Measurements from ENCODE around the gene ESF1.
"Not testable (repeated sequence)": the region's sequence is repeated elsewhere in the genome, so short reads cannot be mapped to it uniquely, and the experiment has no call there.

ESF1 gene

DNA sequence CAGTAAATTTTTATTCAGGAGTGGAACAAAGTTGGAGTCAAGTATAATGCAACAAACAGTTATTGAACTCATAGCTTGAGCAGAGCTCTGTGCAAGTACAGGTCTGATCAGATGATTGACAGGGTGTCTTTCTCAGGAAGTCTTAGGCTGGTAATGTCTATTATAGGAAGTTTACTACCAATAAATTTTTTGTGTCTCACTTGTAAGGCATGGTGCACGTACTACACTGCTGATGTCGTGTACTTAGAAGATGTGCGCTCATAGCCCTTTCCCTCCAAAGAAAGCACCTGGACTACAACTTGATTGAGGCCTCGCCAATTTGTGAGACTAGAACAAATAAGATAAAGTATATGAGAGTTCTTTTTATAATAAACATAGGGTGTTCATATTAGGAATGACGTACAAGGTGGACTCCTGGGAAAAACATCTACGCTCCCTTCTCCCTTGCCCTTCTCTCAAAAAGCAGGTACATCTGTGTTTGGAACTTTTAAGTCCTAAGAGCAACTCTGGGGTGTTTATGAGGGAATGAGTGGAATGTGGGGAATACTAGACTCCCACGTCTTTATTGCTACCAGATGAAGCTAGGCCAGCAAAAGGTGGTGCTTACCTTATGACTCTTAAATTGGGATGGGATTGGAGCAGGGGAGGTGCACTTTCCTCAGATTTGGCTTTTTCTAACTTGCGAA lies 1.6 kb upstream of the ESF1 start:
- no peak for DNase-seq

DNA sequence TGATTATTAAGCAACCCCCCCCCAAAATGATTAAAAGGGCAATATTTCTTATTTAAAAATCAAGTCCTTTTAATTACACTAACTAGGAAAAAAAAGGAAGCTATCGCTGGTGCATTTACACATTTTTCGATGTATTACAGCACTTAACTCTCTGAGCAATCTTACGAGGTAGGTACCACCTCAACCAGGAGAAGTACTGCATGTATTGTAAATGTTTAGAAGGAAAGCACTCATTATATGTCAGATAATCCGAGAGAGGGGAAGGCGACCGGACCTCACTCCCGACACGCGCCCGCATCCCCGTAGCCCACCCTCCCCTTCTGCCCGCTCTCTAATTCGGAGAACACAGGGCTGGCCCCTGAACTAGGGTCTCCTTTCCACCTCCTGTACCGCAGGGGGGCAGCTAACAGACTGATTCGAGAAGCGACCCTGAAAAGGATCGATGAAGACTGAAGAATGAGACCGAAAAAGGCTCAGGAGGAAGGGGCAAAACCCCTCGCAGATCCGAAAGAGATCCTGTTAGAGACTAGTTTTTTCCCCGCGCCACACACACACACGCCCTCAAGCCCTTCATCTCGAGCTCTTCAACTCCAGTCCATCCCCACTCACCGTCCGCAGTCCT lies 337 bp downstream of the ESF1 start:
- no peak for DNase-seq

- DNase-seq: no peak
Measured at GRCh38 chr20:13783528-13783927, 1.2 kb downstream of the ESF1 start.

GRCh38 chr20:13778827-13779226 lies 5.9 kb downstream of the ESF1 start:
- DNase-seq: no peak

DNA sequence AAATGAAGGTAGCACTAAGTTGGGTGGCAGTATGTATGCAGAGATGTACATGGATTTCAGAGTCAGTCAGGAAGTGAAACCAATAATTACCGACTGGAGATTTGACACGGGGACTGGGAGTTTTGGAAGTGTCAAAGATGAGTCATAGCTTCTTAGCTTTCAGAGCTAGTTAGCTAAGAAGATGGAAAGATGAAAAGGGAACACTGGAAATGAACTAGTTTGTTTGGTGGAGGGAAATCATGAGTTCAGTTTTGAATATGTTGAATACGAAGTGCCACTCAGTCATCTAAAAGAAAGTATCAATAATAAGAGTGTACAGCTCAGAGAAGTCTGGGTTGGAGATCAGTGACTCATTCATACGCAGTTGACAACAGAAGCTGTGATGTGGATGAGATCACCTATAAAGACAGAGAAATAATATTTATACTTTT lies 7.5 kb downstream of the ESF1 start:
- DNase-seq: no peak

GRCh38 chr20:13775867-13776266 lies 8.9 kb downstream of the ESF1 start:
- DNase-seq: no peak

DNA sequence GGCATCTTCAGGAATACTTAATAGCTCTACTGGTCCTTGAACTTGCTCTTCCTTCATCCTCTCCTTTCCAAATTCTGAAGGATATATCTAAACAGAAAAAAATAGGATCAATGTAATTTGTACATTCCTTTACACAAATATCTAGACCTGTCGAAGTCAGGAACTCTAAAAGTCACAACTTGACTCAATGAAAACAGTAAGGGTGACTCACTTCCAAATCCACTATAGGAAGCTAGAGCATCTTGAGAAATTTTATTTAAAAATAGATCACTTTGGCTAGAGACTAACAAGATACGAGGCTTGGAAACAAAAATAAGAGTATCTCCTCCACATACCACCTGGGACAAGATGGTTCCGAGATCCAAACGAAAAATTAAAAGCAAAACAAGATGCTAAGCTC lies 12.2 kb downstream of the ESF1 start:
- DNase-seq: no peak

DNA sequence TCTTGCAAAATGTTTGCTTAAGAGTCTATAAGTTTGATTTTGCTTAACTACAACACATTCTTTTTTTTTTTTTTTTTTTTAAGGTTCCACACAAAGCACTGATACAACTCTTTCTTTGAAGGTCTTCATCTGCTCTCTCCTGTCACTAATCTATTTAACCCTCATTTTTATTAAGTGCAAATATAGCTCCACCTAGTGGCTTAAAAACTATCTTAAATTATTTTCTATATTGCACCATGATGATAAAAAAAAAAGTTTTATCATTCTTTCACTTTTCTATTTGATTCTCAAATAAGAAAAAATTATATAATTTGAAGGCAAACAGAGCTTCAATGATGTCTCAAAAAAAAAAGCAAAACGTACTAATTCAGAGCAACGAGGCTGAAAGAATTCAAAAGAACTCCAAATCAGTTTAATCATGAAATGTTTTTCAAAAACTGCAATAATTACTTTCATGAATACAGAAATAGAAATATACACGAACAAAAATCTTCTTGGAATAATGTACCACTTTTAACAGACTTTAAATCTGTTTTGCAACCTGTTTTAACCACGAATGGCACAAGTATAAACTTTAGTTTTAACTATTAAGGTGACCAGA lies 12.8 kb downstream of the ESF1 start:
- no peak for DNase-seq

DNA sequence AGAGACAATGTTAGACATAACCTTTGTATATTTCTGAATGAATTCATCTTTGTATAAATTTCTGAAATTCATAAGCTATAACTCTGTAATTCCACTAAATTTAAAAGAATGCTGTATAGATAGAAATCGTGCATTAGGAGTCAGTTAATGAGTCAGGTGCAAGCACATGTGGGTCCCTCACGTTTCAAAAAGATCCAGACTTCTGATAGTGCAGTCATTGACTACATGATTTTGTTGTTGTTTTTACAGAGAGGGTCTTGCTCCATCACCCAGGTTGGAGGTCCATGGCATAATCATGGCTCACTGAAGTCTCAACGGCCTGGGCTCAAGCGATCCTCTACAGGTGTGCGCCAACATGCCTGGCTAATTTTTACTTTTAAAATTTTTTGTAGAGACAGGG lies 14.6 kb downstream of the ESF1 start:
- DNase-seq: no peak

GRCh38 chr20:13765868-13766416 lies 18.8 kb downstream of the ESF1 start:
- no peak for DNase-seq

- DNase-seq: no peak
Measured at GRCh38 chr20:13765299-13765698, 19.4 kb downstream of the ESF1 start.

GRCh38 chr20:13760451-13760946 lies 24.2 kb downstream of the ESF1 start:
- not testable (repeated sequence) for DNase-seq

GRCh38 chr20:13758884-13759283 lies 25.8 kb downstream of the ESF1 start:
- DNase-seq: no peak

DNA sequence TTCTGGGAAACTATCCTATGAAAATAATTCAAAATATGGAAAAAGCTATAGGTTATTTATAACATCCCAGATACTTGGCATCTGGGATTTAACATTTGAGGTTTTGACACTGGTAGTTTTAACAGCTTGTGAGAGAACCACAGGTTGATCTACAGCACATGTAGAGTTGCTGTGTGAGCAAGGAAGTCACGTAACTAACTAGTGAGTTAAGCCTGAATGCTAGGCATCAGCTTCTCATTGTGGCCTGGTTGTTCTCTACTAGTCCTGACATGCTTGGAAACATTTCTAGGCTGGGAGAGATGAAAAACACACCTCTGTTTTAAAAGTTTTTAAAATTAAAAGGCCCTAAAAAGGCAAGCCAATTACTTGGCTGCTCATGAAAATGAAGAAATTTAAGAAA lies 28.2 kb downstream of the ESF1 start:
- no peak for DNase-seq

DNA sequence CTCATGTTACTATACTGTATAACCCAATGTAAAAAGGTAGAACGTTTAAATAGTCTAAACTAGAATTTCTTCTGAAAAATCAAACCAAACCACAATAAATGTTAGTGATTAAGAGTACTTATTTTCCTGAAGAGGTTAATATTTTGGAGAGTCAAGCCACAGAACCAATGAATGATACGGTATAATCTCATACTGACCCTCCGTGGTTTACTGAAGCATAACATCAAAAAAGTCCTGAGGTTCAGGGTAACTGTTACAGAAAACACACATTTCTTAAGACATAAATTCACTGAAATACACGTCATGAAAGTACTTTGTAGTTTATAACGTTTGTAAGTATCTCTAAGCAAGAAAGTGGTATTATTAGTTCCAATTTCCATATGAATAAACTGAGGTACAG lies 28.9 kb downstream of the ESF1 start:
- no peak for DNase-seq

- DNase-seq: no peak
Measured at GRCh38 chr20:13753436-13754036, 31.2 kb downstream of the ESF1 start.

DNA sequence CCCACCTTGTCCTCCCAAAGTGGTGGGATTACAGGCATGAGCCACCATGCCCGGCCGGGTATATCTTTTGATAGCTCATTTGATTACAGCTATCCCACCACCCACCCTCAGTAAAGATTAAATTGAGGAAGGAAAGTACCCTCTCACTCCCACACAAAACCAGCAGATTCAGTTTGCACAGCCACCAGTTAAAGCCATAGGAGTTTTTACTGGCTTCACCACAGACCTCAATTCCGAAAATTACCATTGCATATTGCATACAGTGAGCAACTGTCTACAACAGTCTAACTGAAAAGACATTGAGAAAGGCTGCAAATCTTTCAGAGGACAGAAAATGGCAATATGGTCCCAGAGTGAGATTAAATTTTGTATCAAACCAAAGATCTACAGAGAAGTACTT lies 34.9 kb downstream of the ESF1 start:
- no peak for DNase-seq

DNA sequence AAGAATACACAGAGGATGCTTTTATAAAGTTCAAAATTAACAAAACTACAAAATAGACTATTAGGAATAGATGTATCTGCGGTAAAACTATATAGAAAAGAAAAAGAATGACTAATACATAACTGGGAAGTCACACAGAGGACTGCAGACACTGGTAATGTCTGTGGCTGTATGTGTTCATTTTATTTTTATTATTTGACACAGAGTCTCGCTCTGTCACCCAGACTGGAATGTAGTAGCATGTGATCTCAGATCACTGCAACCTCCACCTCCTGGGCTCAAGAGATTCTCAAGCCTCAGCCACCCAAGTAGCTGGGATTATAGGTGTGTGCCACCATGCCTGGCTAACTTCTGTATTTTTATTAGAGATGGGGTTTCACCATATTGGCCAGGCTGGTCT lies 38.9 kb downstream of the ESF1 start:
- DNase-seq: no peak

- DNase-seq: no peak
Measured at GRCh38 chr20:13744352-13744751, 40.4 kb downstream of the ESF1 start.

DNA sequence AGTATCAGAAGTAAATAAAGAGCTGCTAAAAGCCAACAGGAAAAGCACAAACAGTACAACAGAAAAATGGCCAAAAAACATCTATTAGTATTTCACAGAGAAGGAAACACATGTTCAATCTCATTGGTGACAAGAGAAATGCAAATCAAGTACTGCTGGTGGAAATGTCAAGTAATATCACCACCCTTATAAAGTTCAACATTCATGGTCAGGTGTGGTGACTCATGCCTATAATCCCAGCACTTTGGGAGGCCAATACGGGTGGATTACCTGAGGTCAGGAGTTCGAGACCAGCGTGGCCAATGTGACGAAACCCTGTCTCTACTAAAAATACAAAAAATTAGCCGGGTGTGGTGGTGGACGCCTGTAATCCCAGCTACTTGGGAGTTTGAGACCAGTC lies 42.8 kb downstream of the ESF1 start:
- DNase-seq: no peak

DNA sequence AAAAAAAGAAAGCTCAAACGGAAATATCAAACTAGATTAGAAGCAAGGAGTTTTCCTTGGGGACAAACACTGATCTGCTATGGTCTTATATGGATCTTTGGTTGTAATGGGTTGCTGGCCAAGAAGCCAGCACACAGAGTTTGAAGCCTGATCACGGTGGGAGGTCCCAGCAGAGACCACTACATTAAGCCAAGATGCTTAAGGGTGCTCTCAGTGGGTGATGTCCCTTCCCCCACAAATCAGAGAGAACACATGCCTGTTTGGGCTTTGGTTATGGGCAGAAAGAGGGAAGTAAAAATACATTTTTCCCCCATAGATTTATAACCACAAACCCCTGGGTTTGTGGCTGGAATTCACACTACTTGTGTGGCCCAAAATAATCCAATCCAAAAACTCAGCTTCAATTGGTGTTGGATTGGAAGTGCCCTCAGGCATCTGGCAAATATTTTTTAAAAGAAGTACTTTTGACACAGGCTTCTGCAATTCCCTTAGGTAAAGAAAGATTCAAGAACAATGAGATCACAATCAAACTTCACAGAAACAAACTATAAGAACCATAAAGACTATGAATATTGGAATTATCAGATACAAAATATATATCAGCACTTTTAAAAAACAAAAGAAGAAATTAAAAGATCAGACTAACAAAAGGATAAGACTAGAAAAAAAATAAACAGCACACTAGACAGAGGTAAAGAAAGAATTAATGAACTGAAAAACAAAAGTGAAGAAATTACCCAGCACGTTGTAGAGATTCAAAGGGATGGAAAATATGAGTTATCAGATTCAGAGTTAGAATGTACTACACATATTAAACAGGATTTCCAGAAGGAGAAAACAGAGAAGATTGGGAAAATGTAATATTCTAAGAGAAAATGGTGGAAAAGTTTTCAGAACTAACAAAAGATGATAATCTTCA lies 44.7 kb downstream of the ESF1 start:
- DNase-seq: no peak

GRCh38 chr20:13738187-13738586 lies 46.5 kb downstream of the ESF1 start:
- DNase-seq: not testable (repeated sequence)

Data from stimulated activated CD4-positive, alpha-beta T cell treated with anti-CD3 and anti-CD28 coated beads, Interleukin-2, amount 100 ng/mL, for 48 hours (primary cell).